Mesendoderm (in vitro differentiated cells): Measurements from ENCODE around the gene TMED1.
"Not testable (repeated sequence)": the region's sequence is repeated elsewhere in the genome, so short reads cannot be mapped to it uniquely, and the experiment has no call there.

Experiments used
- DNase-seq: peaks from one replicate; pipeline ENCODE4 v3.0.0; 2013
- H2AK5ac ChIP-seq: 2 replicates; pipeline ENCODE4 v1.6.1; 2013; ENCODE audit warnings: low read length, inconsistent platforms
- H2BK120ac ChIP-seq: 2 replicates; pipeline ENCODE4 v1.6.1; 2013; ENCODE audit warnings: low read depth, mild to moderate bottlenecking, low read length, moderate library complexity, mixed read lengths
- H2BK15ac ChIP-seq: replicated peaks from 2 replicates; pipeline ENCODE4 v1.6.1; 2013; ENCODE audit warnings: low read depth, mild to moderate bottlenecking, moderate library complexity
- H2BK5ac ChIP-seq: 2 replicates; pipeline ENCODE4 v1.6.1; 2013; ENCODE audit warnings: low read length, inconsistent platforms
- H3K18ac ChIP-seq: 2 replicates; pipeline ENCODE4 v1.6.1; 2013; ENCODE audit warnings: mild to moderate bottlenecking, low read length, mixed read lengths
- H3K23ac ChIP-seq: one replicate; pipeline ENCODE4 v1.6.1; 2013; ENCODE audit warnings: low read length
- H3K27ac ChIP-seq: 2 replicates; pipeline ENCODE4 v1.5.1; 2013; ENCODE audit warnings: low read depth, mild to moderate bottlenecking, inconsistent platforms, low read length, moderate library complexity
- H3K27me3 ChIP-seq: 2 replicates; pipeline ENCODE4 v1.6.1; 2013; ENCODE audit warnings: low read length, control low read depth, mild to moderate bottlenecking, inconsistent platforms; ENCODE audit not compliant: insufficient read depth, poor library complexity
- H3K36me3 ChIP-seq: 2 replicates; pipeline ENCODE4 v1.6.1; 2013; ENCODE audit warnings: low read length, inconsistent platforms; ENCODE audit not compliant: control insufficient read depth, insufficient read depth
- H3K4ac ChIP-seq: one replicate; pipeline ENCODE4 v1.6.1; 2013; ENCODE audit warnings: low read depth, mild to moderate bottlenecking, low read length, moderate library complexity
- H3K4me1 ChIP-seq: 2 replicates; pipeline ENCODE4 v1.6.1; 2013; ENCODE audit warnings: low read depth, low read length, inconsistent platforms; ENCODE audit not compliant: control insufficient read depth
- H3K4me2 ChIP-seq: 2 replicates; pipeline ENCODE4 v1.6.1; 2013; ENCODE audit warnings: low read length
- H3K4me3 ChIP-seq: 2 replicates; pipeline ENCODE4 v1.5.1; 2013; ENCODE audit warnings: mild to moderate bottlenecking, low read length
- H3K56ac ChIP-seq: one replicate; pipeline ENCODE4 v1.6.1; 2013; ENCODE audit warnings: low read length
- H3K79me1 ChIP-seq: 2 replicates; pipeline ENCODE4 v1.6.1; 2013; ENCODE audit warnings: low read length, inconsistent platforms
- H3K79me2 ChIP-seq: 2 replicates; pipeline ENCODE4 v1.6.1; 2013; ENCODE audit warnings: mild to moderate bottlenecking, low read length; ENCODE audit not compliant: control insufficient read depth, insufficient read depth
- H3K9ac ChIP-seq: 2 replicates; pipeline ENCODE4 v1.6.1; 2013; ENCODE audit warnings: low read length, inconsistent platforms
- H4K5ac ChIP-seq: one replicate; pipeline ENCODE4 v1.6.1; 2013; ENCODE audit warnings: low read length
- H4K8ac ChIP-seq: one replicate; pipeline ENCODE4 v1.6.1; 2013; ENCODE audit warnings: low read depth, mild to moderate bottlenecking, control low read depth, low read length, moderate library complexity
- whole genome bisulfite sequencing: extraction: QIAGEN DNeasy Blood & Tissue Kit; methylation state at CpG from one replicate; pipeline ENCODE4 v1.1.7; 2013; ENCODE audit warnings: low lambda C conversion rate, missing lambda C conversion rate; ENCODE audit not compliant: insufficient coverage; ENCODE audit errors: extremely low coverage; 5-methylcytosine and 5-hydroxymethylcytosine counted together

Gene TMED1

GRCh38 chr19:10878253-10878652 lies 42.2 kb upstream of the TMED1 start:
- Histone ChIP-seq H3K18ac (no peak overlapping the region), H2BK5ac (no peak overlapping the region), H3K36me3 (no peaks in the 10 kb centered on the region), H3K23ac (no peak overlapping the region), H3K27ac (no peak overlapping the region), H3K56ac (no peak overlapping the region), H4K5ac (peak overlapping the region; percentile 39), H3K27me3 (no peaks in the 10 kb centered on the region), H2AK5ac (no peak overlapping the region), H3K79me2 (peaks cover 66% of the 10 kb centered on the region), H3K4ac (no peak overlapping the region), H4K8ac (no peak overlapping the region), H2BK15ac (no peak overlapping the region), H3K9ac (no peak overlapping the region), H3K79me1 (peaks cover 32% of the 10 kb centered on the region), H3K4me3 (no peak overlapping the region), H3K4me2 (no peak overlapping the region), H3K4me1 (peaks cover 14% of the 10 kb centered on the region), H2BK120ac (no peak overlapping the region)
- WGBS, result no CpG with 5 or more reads among the region's 3 CpGs
- DNase-seq, result no peak

- not testable (repeated sequence) for H3K36me3 ChIP-seq, H2BK5ac ChIP-seq, H3K9ac ChIP-seq, H3K27me3 ChIP-seq, H3K4ac ChIP-seq, H3K27ac ChIP-seq, H2BK15ac ChIP-seq, DNase-seq, H3K23ac ChIP-seq, H3K18ac ChIP-seq, H4K5ac ChIP-seq, H2BK120ac ChIP-seq, H3K56ac ChIP-seq, H3K4me3 ChIP-seq, H2AK5ac ChIP-seq, H3K4me2 ChIP-seq, H4K8ac ChIP-seq
- Histone ChIP-seq H3K4me1 (peaks cover 14% of the 10 kb centered on the region), H3K79me1 (peaks cover 29% of the 10 kb centered on the region), H3K79me2 (peaks cover 66% of the 10 kb centered on the region)
- no CpG with 5 or more reads among the region's 9 CpGs for WGBS
These were observed 41.6 kb upstream of the TMED1 start for GRCh38 chr19:10877608-10878007.

GRCh38 chr19:10876459-10877240 lies 40.6 kb upstream of the TMED1 start:
- no peak overlapping the region for H3K9ac ChIP-seq
- no CpG with 5 or more reads among the region's 10 CpGs for WGBS
- no peak overlapping the region for H4K8ac ChIP-seq
- no peak overlapping the region for H3K27ac ChIP-seq
- H3K79me1 ChIP-seq, result peaks cover 28% of the 10 kb centered on the region
- H3K23ac ChIP-seq, result peak overlapping the region; percentile 80
- no peak overlapping the region for H4K5ac ChIP-seq
- H3K4ac ChIP-seq, result no peak overlapping the region
- no peaks in the 10 kb centered on the region for H3K36me3 ChIP-seq
- no peak overlapping the region for H3K56ac ChIP-seq
- no peaks in the 10 kb centered on the region for H3K27me3 ChIP-seq
- no peak overlapping the region for H2BK120ac ChIP-seq
- H2BK5ac ChIP-seq, result no peak overlapping the region
- no peak overlapping the region for H3K4me3 ChIP-seq
- H3K4me2 ChIP-seq, result no peak overlapping the region
- H2AK5ac ChIP-seq, result no peak overlapping the region
- peaks cover 67% of the 10 kb centered on the region for H3K79me2 ChIP-seq
- no peak overlapping the region for H3K18ac ChIP-seq
- no peak overlapping the region for H2BK15ac ChIP-seq
- no peak for DNase-seq
- peaks cover 9% of the 10 kb centered on the region for H3K4me1 ChIP-seq

- Histone ChIP-seq H3K79me1 (peaks cover 14% of the 10 kb centered on the region), H3K36me3 (no peaks in the 10 kb centered on the region), H2BK5ac (no peak overlapping the region), H3K4me1 (no peaks in the 10 kb centered on the region), H3K4me2 (no peak overlapping the region), H2BK120ac (no peak overlapping the region), H2AK5ac (no peak overlapping the region), H4K5ac (no peak overlapping the region), H3K4ac (no peak overlapping the region), H3K27ac (no peak overlapping the region), H3K27me3 (no peaks in the 10 kb centered on the region), H2BK15ac (no peak overlapping the region), H4K8ac (no peak overlapping the region), H3K56ac (no peak overlapping the region), H3K79me2 (peaks cover 47% of the 10 kb centered on the region), H3K23ac (no peak overlapping the region), H3K4me3 (no peak overlapping the region), H3K18ac (no peak overlapping the region), H3K9ac (no peak overlapping the region)
- no peak for DNase-seq
- no CpG with 5 or more reads among the region's 1 CpG for WGBS
These were observed 38.0 kb upstream of the TMED1 start for GRCh38 chr19:10874024-10874423.

GRCh38 chr19:10872546-10873107 lies 36.6 kb upstream of the TMED1 start:
- H3K36me3 ChIP-seq, result no peaks in the 10 kb centered on the region
- peak overlapping the region; percentile 89 for H3K4me2 ChIP-seq
- no peak overlapping the region for H2BK5ac ChIP-seq
- peaks cover 40% of the 10 kb centered on the region for H3K79me2 ChIP-seq
- no peak overlapping the region for H4K8ac ChIP-seq
- no peak overlapping the region for H2AK5ac ChIP-seq
- peak overlapping the region; percentile 96 for H3K56ac ChIP-seq
- peak overlapping the region; percentile 97 for H3K4ac ChIP-seq
- WGBS, result no CpG with 5 or more reads among the region's 16 CpGs
- no peaks in the 10 kb centered on the region for H3K4me1 ChIP-seq
- H3K4me3 ChIP-seq, result peak overlapping the region; percentile 85
- H3K27ac ChIP-seq, result no peak overlapping the region
- H3K23ac ChIP-seq, result peak overlapping the region; percentile 89
- H4K5ac ChIP-seq, result no peak overlapping the region
- H2BK120ac ChIP-seq, result no peak overlapping the region
- H3K18ac ChIP-seq, result peak overlapping the region; percentile 95
- DNase-seq, result no peak
- H3K9ac ChIP-seq, result peak overlapping the region; percentile 95
- no peaks in the 10 kb centered on the region for H3K27me3 ChIP-seq
- H2BK15ac ChIP-seq, result no peak overlapping the region
- peaks cover 11% of the 10 kb centered on the region for H3K79me1 ChIP-seq
